Mesenchymal stem cell (in vitro differentiated cells and primary cell): ENCODE data around the gene DPH7.

Source experiments
- DNase-seq: peaks from one replicate; pipeline ENCODE4 v3.0.0-alpha.2; 2013
- H2AFZ ChIP-seq: one replicate; pipeline ENCODE4 v1.6.1; 2013; ENCODE audit warnings: low read depth, mild to moderate bottlenecking, control low read depth, inconsistent platforms, low read length, moderate library complexity
- H2AK5ac ChIP-seq: 2 replicates; pipeline ENCODE4 v1.6.1; 2013; ENCODE audit warnings: low read length, moderate library complexity, mild to moderate bottlenecking, inconsistent platforms; ENCODE audit not compliant: severe bottlenecking
- H2BK120ac ChIP-seq: one replicate; pipeline ENCODE4 v1.6.1; 2013; ENCODE audit warnings: low read depth, mild to moderate bottlenecking, inconsistent platforms, low read length, moderate library complexity
- H2BK12ac ChIP-seq, 2 experiments: one replicate each; pipeline ENCODE4 v1.6.1; 2013; ENCODE audit warnings: inconsistent platforms in 2 of 2, low read length in 2 of 2, mild to moderate bottlenecking in 2 of 2, moderate library complexity in 2 of 2, control low read depth in 1 of 2
- H2BK15ac ChIP-seq: one replicate; pipeline ENCODE4 v1.6.1; 2013; ENCODE audit warnings: mild to moderate bottlenecking, low read depth, inconsistent platforms; ENCODE audit not compliant: poor library complexity, severe bottlenecking
- H2BK5ac ChIP-seq: 2 replicates; pipeline ENCODE4 v1.6.1; 2013; ENCODE audit warnings: low read depth, mild to moderate bottlenecking, low read length, control low read depth, inconsistent platforms; ENCODE audit not compliant: poor library complexity, severe bottlenecking
- H3K14ac ChIP-seq, 2 experiments: one replicate each; pipeline ENCODE4 v1.6.1; 2013; ENCODE audit warnings: inconsistent platforms in 2 of 2, low read length in 2 of 2, control low read depth in 1 of 2, mild to moderate bottlenecking in 1 of 2, moderate library complexity in 1 of 2
- H3K18ac ChIP-seq, 2 experiments: one replicate each; pipeline ENCODE4 v1.6.1; 2013; ENCODE audit warnings: inconsistent platforms in 2 of 2, low read length in 2 of 2, control low read depth in 1 of 2, low read depth in 1 of 2, mild to moderate bottlenecking in 1 of 2
- H3K23ac ChIP-seq, 2 experiments: one replicate each; pipeline ENCODE4 v1.6.1; 2013; ENCODE audit warnings: inconsistent platforms in 2 of 2, low read length in 2 of 2, mild to moderate bottlenecking in 2 of 2, moderate library complexity in 2 of 2, control low read depth in 1 of 2
- H3K27ac ChIP-seq: 2 replicates; pipeline ENCODE4 v1.5.1; 2013; ENCODE audit warnings: mild to moderate bottlenecking, moderate library complexity, low read length, control low read depth, inconsistent platforms; ENCODE audit not compliant: poor library complexity, severe bottlenecking
- H3K27me3 ChIP-seq, 2 experiments: 2 replicates each; pipeline versions ENCODE4 v1.6.1 to v1.7.0; 2013; ENCODE audit warnings: low read length in 2 of 2, mild to moderate bottlenecking in 2 of 2, moderate library complexity in 2 of 2, control low read depth in 1 of 2, inconsistent platforms in 1 of 2; ENCODE audit not compliant: control insufficient read depth in 1 of 2, insufficient read depth in 1 of 2
- H3K36me3 ChIP-seq, 2 experiments: 2 replicates each; pipeline versions ENCODE4 v1.6.1 to v1.7.0; 2013; ENCODE audit warnings: low read length in 2 of 2, control low read depth in 1 of 2, inconsistent platforms in 1 of 2, low read depth in 1 of 2, mild to moderate bottlenecking in 1 of 2; ENCODE audit not compliant: insufficient read depth in 2 of 2, control insufficient read depth in 1 of 2
- H3K4ac ChIP-seq, 2 experiments: one replicate each; pipeline ENCODE4 v1.6.1; 2013; ENCODE audit warnings: inconsistent platforms in 2 of 2, low read length in 2 of 2, mild to moderate bottlenecking in 2 of 2, moderate library complexity in 2 of 2, control low read depth in 1 of 2, low read depth in 1 of 2
- H3K4me1 ChIP-seq: 2 replicates; pipeline ENCODE4 v1.6.1; 2013; ENCODE audit warnings: low read depth, low read length, control low read depth; ENCODE audit not compliant: control insufficient read depth, insufficient read depth
- H3K4me2 ChIP-seq: 2 replicates; pipeline ENCODE4 v1.6.1; 2013; ENCODE audit warnings: low read length, mild to moderate bottlenecking, inconsistent platforms; ENCODE audit not compliant: poor library complexity, severe bottlenecking
- H3K4me3 ChIP-seq, 2 experiments: 2 replicates each; pipeline versions ENCODE4 v1.5.1 to v1.7.0; 2013; ENCODE audit warnings: low read length in 2 of 2, mild to moderate bottlenecking in 2 of 2, control low read depth in 1 of 2, low read depth in 1 of 2; ENCODE audit not compliant: insufficient read depth in 1 of 2
- H3K79me1 ChIP-seq: replicated peaks from 2 replicates; pipeline ENCODE4 v1.6.1; 2013; ENCODE audit warnings: mild to moderate bottlenecking, control low read depth, low read length, inconsistent platforms; ENCODE audit not compliant: poor library complexity, severe bottlenecking
- H3K9ac ChIP-seq: 2 replicates; pipeline ENCODE4 v1.7.0; 2013; ENCODE audit warnings: mild to moderate bottlenecking, low read length, moderate library complexity
- H3K9me3 ChIP-seq: 2 replicates; pipeline ENCODE4 v1.7.0; 2013; ENCODE audit warnings: mild to moderate bottlenecking, low read length; ENCODE audit not compliant: control insufficient read depth
- H4K8ac ChIP-seq: one replicate; pipeline ENCODE4 v1.6.1; 2013; ENCODE audit warnings: inconsistent platforms, mild to moderate bottlenecking, low read length, moderate library complexity
- H4K91ac ChIP-seq: one replicate; pipeline ENCODE4 v1.6.1; 2013; ENCODE audit warnings: mild to moderate bottlenecking, low read length, inconsistent platforms
- WGBS: methylation state at CpG from one replicate; pipeline ENCODE4 v1.1.7; 2013; ENCODE audit warnings: mixed read lengths; 5-methylcytosine and 5-hydroxymethylcytosine counted together

DPH7 gene

GRCh38 chr9:137621131-137621757 lies 42.5 kb upstream of the DPH7 start:
- peak; percentile 57 for DNase-seq
- H3K36me3 ChIP-seq = peaks cover 10 to 18% of the 10 kb centered on the region in 2 experiments
- H2BK15ac ChIP-seq = no peak overlapping the region
- H3K4me2 ChIP-seq = no peak overlapping the region
- H3K4ac ChIP-seq = no peak overlapping the region
- peak overlapping the region in 1 of 2 experiments; percentile 97 for H3K4me3 ChIP-seq
- no peak overlapping the region for H2AFZ ChIP-seq
- no peak overlapping the region for H2BK5ac ChIP-seq
- H3K18ac ChIP-seq = no peak overlapping the region
- peaks cover 15% of the 10 kb centered on the region for H3K4me1 ChIP-seq
- no peak overlapping the region for H3K23ac ChIP-seq
- H3K27ac ChIP-seq = no peak overlapping the region
- no peaks in the 10 kb centered on the region for H3K9me3 ChIP-seq
- H3K27me3 ChIP-seq = no peaks in the 10 kb centered on the region
- H4K91ac ChIP-seq = no peak overlapping the region
- peak overlapping the region; percentile 97 for H3K9ac ChIP-seq
- no peak overlapping the region for H3K14ac ChIP-seq
- no peak overlapping the region for H2AK5ac ChIP-seq
- H2BK120ac ChIP-seq = no peak overlapping the region
- H2BK12ac ChIP-seq = no peak overlapping the region
- peaks cover 6% of the 10 kb centered on the region for H3K79me1 ChIP-seq
- 81% methylated on average over 5 of the region's 6 CpGs for WGBS
- H4K8ac ChIP-seq = no peak overlapping the region

GRCh38 chr9:137620581-137620980 lies 41.9 kb upstream of the DPH7 start:
- H3K18ac ChIP-seq = no peak overlapping the region
- H3K4ac ChIP-seq = no peak overlapping the region
- H3K4me2 ChIP-seq = no peak overlapping the region
- H2BK15ac ChIP-seq = no peak overlapping the region
- H3K27ac ChIP-seq = no peak overlapping the region
- no peak overlapping the region for H4K8ac ChIP-seq
- H3K9ac ChIP-seq = peak overlapping the region; percentile 97
- H3K27me3 ChIP-seq = no peaks in the 10 kb centered on the region
- DNase-seq = no peak
- no peak overlapping the region for H2BK120ac ChIP-seq
- H3K36me3 ChIP-seq = peaks cover 15 to 22% of the 10 kb centered on the region in 2 experiments
- H3K14ac ChIP-seq = no peak overlapping the region
- no peak overlapping the region for H2BK5ac ChIP-seq
- H3K9me3 ChIP-seq = no peaks in the 10 kb centered on the region
- no peak overlapping the region for H3K23ac ChIP-seq
- no peak overlapping the region for H2AK5ac ChIP-seq
- H3K4me3 ChIP-seq = peak overlapping the region in 1 of 2 experiments; percentile 97
- H3K79me1 ChIP-seq = peaks cover 9% of the 10 kb centered on the region
- H2BK12ac ChIP-seq = no peak overlapping the region
- H3K4me1 ChIP-seq = peaks cover 15% of the 10 kb centered on the region
- WGBS = 91% methylated on average over 7 of the region's 7 CpGs
- H4K91ac ChIP-seq = no peak overlapping the region
- no peak overlapping the region for H2AFZ ChIP-seq

- H3K4ac ChIP-seq = no peak overlapping the region
- H4K8ac ChIP-seq = no peak overlapping the region
- H2BK12ac ChIP-seq = no peak overlapping the region
- H3K36me3 ChIP-seq = peaks cover 20 to 28% of the 10 kb centered on the region in 2 experiments
- H2BK120ac ChIP-seq = no peak overlapping the region
- H2BK15ac ChIP-seq = no peak overlapping the region
- H3K9ac ChIP-seq = peak overlapping the region; percentile 97
- H3K18ac ChIP-seq = no peak overlapping the region
- no peaks in the 10 kb centered on the region for H3K27me3 ChIP-seq
- H2AK5ac ChIP-seq = no peak overlapping the region
- no peak overlapping the region for H3K14ac ChIP-seq
- no peak overlapping the region for H4K91ac ChIP-seq
- no peak overlapping the region for H2AFZ ChIP-seq
- no peak for DNase-seq
- no peak overlapping the region for H3K23ac ChIP-seq
- whole genome bisulfite sequencing = 95% methylated on average over 2 of the region's 4 CpGs
- peak overlapping the region in 1 of 2 experiments; percentile 97 for H3K4me3 ChIP-seq
- no peaks in the 10 kb centered on the region for H3K9me3 ChIP-seq
- peaks cover 15% of the 10 kb centered on the region for H3K4me1 ChIP-seq
- peaks cover 13% of the 10 kb centered on the region for H3K79me1 ChIP-seq
- H3K27ac ChIP-seq = no peak overlapping the region
- H2BK5ac ChIP-seq = no peak overlapping the region
- H3K4me2 ChIP-seq = peak overlapping the region; percentile 75
Observed at GRCh38 chr9:137620048-137620405, 41.3 kb upstream of the DPH7 start.

GRCh38 chr9:137619240-137620047 lies 40.7 kb upstream of the DPH7 start:
- WGBS = 4% methylated on average over 41 of the region's 58 CpGs
- Histone ChIP-seq H3K23ac (peak overlapping the region in 1 of 2 experiments; percentile 76), H3K9ac (peak overlapping the region; percentile 97), H2BK15ac (no peak overlapping the region), H3K4me2 (peak overlapping the region; percentile 75), H3K79me1 (peaks cover 18% of the 10 kb centered on the region), H2BK12ac (no peak overlapping the region), H3K27me3 (no peaks in the 10 kb centered on the region), H2BK5ac (no peak overlapping the region), H2AK5ac (no peak overlapping the region), H3K4me3 (peak overlapping the region; percentile 74 to 97), H2AFZ (peak overlapping the region; percentile 66), H4K91ac (no peak overlapping the region), H3K14ac (peak overlapping the region in 1 of 2 experiments; percentile 69), H4K8ac (peak overlapping the region; percentile 43), H3K36me3 (peaks cover 23 to 28% of the 10 kb centered on the region in 2 experiments), H3K18ac (peak overlapping the region; percentile 71 to 84), H3K27ac (peak overlapping the region; percentile 81), H3K4ac (peak overlapping the region in 1 of 2 experiments; percentile 84), H3K4me1 (peaks cover 16% of the 10 kb centered on the region), H2BK120ac (peak overlapping the region; percentile 54), H3K9me3 (no peaks in the 10 kb centered on the region)
- peak; percentile 61 for DNase-seq
